ENCODE results near the gene CT47C1. TPM values are rescaled to one million over a fixed set of nuclear protein-coding genes. Genes with fewer than 3 reads are reported as not detected.

CT47C1 gene
- total RNA-seq, 4 donors from 2014 or later: not detected

GRCh38 chrX:119090627-119091026 lies 17.8 kb downstream of the CT47C1 start:
- WGBS: 87% methylated on average over 1 of the region's 1 CpG
- Histone ChIP-seq H3K4me1 (no peaks in the 10 kb centered on the region), H3K9me3 (no peaks in the 10 kb centered on the region), H3K27ac (no peak overlapping the region), H3K27me3 (no peaks in the 10 kb centered on the region), H3K36me3 (no peaks in the 10 kb centered on the region), H3K4me3 (no peak overlapping the region)
- no peak for TF ChIP-seq EP300 (IDR thresholded peaks at IDR 0.05)
- no peak for TF ChIP-seq POLR2A (IDR thresholded peaks at IDR 0.05)
- TF ChIP-seq POLR2AphosphoS5 (IDR thresholded peaks at IDR 0.05): no peak
- TF ChIP-seq, protein P1, sequence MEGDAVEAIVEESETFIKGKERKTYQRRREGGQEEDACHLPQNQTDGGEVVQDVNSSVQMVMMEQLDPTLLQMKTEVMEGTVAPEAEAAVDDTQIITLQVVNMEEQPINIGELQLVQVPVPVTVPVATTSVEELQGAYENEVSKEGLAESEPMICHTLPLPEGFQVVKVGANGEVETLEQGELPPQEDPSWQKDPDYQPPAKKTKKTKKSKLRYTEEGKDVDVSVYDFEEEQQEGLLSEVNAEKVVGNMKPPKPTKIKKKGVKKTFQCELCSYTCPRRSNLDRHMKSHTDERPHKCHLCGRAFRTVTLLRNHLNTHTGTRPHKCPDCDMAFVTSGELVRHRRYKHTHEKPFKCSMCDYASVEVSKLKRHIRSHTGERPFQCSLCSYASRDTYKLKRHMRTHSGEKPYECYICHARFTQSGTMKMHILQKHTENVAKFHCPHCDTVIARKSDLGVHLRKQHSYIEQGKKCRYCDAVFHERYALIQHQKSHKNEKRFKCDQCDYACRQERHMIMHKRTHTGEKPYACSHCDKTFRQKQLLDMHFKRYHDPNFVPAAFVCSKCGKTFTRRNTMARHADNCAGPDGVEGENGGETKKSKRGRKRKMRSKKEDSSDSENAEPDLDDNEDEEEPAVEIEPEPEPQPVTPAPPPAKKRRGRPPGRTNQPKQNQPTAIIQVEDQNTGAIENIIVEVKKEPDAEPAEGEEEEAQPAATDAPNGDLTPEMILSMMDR (IDR thresholded peaks at IDR 0.05): no peak
- DNase-seq (ENCODE audit: low spot score in 2 of 2): no peak

DNA sequence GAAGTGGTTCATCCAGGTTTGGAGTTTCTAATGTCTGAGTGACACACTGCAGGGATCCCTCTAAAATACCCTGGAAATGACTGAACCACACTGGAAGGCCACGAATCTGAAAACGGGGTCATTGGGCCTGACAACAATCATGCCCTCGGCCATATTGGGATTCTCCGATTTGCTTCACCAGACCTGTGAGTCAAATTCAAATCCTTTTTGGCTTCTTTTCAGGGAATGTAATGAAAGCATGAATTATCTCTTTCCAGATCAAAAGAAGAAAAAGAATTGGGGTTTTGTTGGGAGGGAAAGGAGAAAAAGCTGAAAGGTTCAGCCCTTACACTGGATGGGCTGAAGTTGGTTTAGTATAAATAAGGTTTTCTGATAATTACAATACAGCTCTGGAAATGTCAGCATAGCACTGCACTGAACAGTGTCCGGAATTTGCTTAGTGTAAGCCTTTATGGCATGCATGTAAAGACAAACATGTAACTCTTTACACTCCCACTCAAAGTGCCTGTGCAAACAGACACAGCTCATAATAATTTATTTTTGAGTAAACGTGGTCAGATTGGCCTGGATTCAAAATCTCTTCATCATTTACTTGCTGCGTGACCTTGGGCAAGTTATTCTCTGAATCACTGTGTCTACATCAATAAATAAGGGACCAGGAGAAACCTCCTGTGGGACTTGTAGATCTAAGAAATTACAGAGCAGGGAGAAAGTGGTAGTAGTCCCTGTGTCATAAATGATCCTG lies 21.4 kb downstream of the CT47C1 start:
- no peak for DNase-seq (ENCODE audit: low spot score in 2 of 2)
- H3K4me3 ChIP-seq: no peak overlapping the region
- no peaks in the 10 kb centered on the region for H3K9me3 ChIP-seq
- H3K4me1 ChIP-seq: no peaks in the 10 kb centered on the region
- no peaks in the 10 kb centered on the region for H3K36me3 ChIP-seq
- 71% methylated on average over 7 of the region's 7 CpGs for WGBS
- H3K27me3 ChIP-seq: no peaks in the 10 kb centered on the region
- H3K27ac ChIP-seq: no peak overlapping the region
- no peak for TF ChIP-seq POLR2AphosphoS5 (IDR thresholded peaks at IDR 0.05)
- TF ChIP-seq, protein P1 (IDR thresholded peaks at IDR 0.05): no peak
- no peak for TF ChIP-seq POLR2A (IDR thresholded peaks at IDR 0.05)
- TF ChIP-seq EP300 (IDR thresholded peaks at IDR 0.05): no peak

DNA sequence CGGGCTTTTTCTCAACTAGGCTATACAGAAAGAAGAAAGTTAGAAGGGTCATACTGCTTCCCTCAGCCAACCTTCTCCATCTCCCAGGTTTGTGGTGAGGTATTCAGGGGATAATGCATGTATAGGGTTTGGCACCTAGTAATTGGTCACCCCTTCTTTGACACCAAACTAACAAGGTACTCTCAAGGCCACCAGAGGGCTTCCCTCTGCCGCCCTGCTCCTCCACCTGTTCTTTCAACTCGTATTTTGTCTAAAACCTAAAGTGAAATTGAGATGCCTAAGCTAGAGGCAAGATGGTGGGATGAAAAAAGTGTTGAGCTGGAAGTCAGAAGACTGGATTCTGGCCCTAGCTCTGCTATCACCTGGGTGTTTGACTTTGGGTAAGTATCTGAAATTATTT lies 22.0 kb downstream of the CT47C1 start:
- H3K27ac ChIP-seq: no peak overlapping the region

DNA sequence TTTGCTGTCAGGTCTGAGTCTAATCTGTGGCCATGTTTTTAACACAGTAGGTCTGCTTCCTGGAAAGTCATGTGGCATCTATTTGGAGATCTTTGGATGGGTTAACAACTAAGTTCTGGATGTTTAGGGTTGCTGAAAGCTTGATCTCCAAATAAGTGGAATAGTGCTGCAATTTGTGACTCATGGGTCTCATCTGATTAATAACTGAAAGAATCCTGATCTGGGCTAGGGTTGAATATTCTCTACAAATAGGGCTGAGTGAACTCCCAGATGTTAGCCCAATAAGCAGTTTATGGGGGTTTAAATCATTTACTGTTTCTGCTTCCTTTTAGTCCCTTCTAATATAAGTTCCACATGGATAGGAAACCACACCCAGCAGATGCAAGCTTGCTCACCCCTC lies 23.1 kb downstream of the CT47C1 start:
- Histone ChIP-seq H3K4me1 (no peaks in the 10 kb centered on the region), H3K4me3 (no peak overlapping the region), H3K9me3 (no peaks in the 10 kb centered on the region), H3K27ac (no peak overlapping the region), H3K27me3 (no peaks in the 10 kb centered on the region), H3K36me3 (no peaks in the 10 kb centered on the region)
- DNase-seq (ENCODE audit: low spot score in 2 of 2): no peak
- TF ChIP-seq POLR2A (IDR thresholded peaks at IDR 0.05) (no peak), EP300 (IDR thresholded peaks at IDR 0.05) (no peak), POLR2AphosphoS5 (IDR thresholded peaks at IDR 0.05) (no peak)
- TF ChIP-seq, protein P1 (IDR thresholded peaks at IDR 0.05): no peak

More for the DNA sequence above, 22.0 kb downstream of the CT47C1 start:
- no peaks in the 10 kb centered on the region for H3K4me1 ChIP-seq
- H3K4me3 ChIP-seq: no peak overlapping the region
- H3K9me3 ChIP-seq: no peaks in the 10 kb centered on the region
- H3K27me3 ChIP-seq: no peaks in the 10 kb centered on the region
- TF ChIP-seq POLR2AphosphoS5 (IDR thresholded peaks at IDR 0.05) (no peak), POLR2A (IDR thresholded peaks at IDR 0.05) (no peak), EP300 (IDR thresholded peaks at IDR 0.05) (no peak)
- TF ChIP-seq, protein P1 (IDR thresholded peaks at IDR 0.05): no peak
- no peaks in the 10 kb centered on the region for H3K36me3 ChIP-seq
- DNase-seq (ENCODE audit: low spot score in 2 of 2): no peak
- 54% methylated on average over 3 of the region's 3 CpGs for WGBS

DNA sequence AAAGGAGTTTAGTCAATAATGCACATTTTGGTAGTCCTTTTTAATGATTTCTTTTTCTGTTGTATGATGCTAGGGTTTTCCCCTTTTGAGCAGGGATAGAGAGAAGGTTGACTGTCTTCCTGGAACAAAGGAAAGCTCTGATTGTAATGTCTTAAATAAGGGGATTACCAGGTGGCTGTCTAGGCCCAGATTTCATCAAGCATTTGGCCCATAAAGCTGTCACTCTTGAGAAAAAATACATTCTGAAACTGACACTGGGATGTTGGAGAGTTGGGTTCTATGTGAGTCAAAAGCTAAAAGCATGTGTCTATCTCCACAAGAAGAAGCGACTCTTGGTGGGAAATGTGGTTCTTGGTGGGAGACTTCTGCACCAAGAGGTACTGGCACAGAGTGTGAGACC lies 28.4 kb downstream of the CT47C1 start:
- Histone ChIP-seq H3K4me1 (no peaks in the 10 kb centered on the region), H3K27me3 (no peaks in the 10 kb centered on the region), H3K9me3 (no peaks in the 10 kb centered on the region), H3K36me3 (no peaks in the 10 kb centered on the region), H3K4me3 (no peak overlapping the region), H3K27ac (no peak overlapping the region)
- TF ChIP-seq, protein P1 (IDR thresholded peaks at IDR 0.05): no peak
- TF ChIP-seq EP300 (IDR thresholded peaks at IDR 0.05) (no peak), POLR2AphosphoS5 (IDR thresholded peaks at IDR 0.05) (no peak), POLR2A (IDR thresholded peaks at IDR 0.05) (no peak)
- WGBS: 71% methylated on average over 1 of the region's 1 CpG
- no peak for DNase-seq (ENCODE audit: low spot score in 2 of 2)
